DND-41 (cell line): ENCODE data around the gene SOST.

ENCODE experiments used
- CTCF ChIP-seq: IDR thresholded peaks from 2 replicates; pipeline ENCODE4 v1.5.1; 2012; ENCODE audit warnings: borderline replicate concordance, low read length, moderate library complexity, mild to moderate bottlenecking; ENCODE audit not compliant: poor library complexity, severe bottlenecking; ENCODE audit errors: extremely low read depth
- EZH2 ChIP-seq: IDR thresholded peaks from 3 replicates; pipeline ENCODE4 v1.6.1; 2012; ENCODE audit warnings: borderline replicate concordance, low read depth, mild to moderate bottlenecking, moderate library complexity, low read length, inconsistent platforms; ENCODE audit not compliant: severe bottlenecking

GRCh38 chr17:43766413-43767052 is 7.9 kb upstream of the SOST start:
- no peak for TF ChIP-seq EZH2
- peak; percentile 85 for TF ChIP-seq CTCF
